Right renal cortex interstitium (tissue), 3 donors: ENCODE results near the gene KERA. TPM values are rescaled to one million over a fixed set of nuclear protein-coding genes. Genes with fewer than 3 reads are reported as not detected.

Experiments
- DNase-seq, 3 donors: peaks; one replicate each; pipeline ENCODE4 v3.0.0-alpha.2; 2013; ENCODE audit warnings: low read depth in 3 of 3, low spot score in 2 of 3
- polyA plus RNA-seq, 3 donors: library from polyadenylated mRNA; unstranded; fragments of 120-200 nt; gene quantifications; one replicate each; pipeline ENCODE4 v1.2.1, GENCODE V29; 2013; ENCODE audit not compliant: insufficient read length in 3 of 3

Gene KERA
- polyA plus RNA-seq, 3 donors = not detected

DNA sequence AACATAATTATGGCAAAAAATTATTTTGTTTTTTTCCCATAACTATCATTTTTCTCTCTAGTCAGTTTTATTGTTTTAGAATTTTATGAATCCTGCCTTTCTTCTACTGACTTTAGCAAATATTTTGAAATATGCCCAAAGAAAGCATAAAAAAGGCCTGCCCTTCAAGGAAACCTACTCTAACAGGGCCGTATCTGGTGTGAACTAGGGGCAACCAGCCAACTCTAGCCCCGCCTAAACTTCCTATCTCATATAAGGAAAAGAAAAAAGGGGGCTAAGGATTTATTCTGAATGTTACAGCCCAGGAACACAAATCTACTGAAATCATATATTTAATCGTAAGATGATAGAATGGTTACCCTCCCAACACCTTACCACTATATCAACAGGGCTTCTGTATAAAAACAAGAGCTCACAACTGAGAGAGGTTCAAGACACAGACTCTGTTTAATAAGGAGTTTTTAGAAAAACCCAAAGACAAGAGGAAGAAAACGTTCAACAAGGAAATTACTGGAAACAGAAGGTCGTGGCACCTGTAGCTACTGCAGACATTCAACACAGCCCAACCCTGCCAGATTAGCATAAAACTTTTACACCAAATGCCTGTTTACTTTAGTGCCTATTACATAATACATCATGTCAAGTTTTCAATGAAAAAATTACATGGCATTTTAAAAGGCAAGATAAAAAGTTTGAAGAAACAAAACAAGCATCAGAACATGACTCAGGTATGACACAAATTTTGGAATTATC lies 40.1 kb downstream of the KERA start:
- DNase-seq = no peak

DNA sequence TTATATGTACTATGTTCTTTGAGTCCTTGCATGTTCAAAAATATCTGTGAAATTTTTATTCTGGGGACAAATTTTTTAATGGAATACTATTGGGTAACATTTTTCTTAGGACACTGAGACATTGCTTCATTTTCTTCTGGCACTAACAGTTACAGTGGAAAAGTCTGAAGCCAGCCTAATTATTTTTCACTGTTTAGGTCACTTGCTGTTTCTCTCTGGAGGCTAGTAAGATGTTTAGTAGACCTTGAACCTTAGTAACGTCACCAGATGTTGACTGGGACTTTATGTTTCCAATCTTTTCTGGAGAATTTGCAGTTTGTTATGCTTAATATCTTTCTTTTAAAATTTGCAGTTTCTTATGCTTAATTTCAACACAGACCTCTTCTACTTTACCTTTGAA lies 40.8 kb downstream of the KERA start:
- DNase-seq = no peak

DNA sequence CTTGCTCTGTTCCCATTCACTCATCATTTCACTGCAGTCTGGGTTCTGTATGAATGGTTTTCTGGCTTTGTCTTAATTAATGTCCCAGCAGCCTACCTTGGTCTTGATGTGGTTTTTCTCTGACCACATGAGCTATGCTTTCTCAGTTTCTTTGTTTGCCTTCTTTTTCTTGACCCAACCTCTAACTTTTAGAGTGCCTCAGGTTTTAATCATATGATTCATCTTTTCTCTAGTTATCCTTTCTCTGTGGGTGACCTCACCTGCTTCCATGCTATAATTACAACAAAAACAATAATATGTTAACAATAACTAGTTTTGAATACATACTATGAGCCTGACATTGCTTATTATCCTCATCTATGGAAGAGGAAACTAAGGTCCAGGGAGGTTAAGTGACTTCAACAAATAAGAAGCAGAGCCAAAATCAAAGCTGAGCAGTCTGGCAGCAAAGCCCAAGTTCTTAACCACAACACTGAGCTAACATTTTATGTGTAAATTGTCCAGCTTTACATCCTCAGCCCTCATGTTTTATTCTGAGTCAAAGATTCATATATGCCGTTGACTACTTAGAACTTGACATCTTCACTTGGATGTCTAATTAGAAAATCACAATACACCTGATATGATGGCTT lies 48.4 kb downstream of the KERA start:
- DNase-seq = no peak

DNA sequence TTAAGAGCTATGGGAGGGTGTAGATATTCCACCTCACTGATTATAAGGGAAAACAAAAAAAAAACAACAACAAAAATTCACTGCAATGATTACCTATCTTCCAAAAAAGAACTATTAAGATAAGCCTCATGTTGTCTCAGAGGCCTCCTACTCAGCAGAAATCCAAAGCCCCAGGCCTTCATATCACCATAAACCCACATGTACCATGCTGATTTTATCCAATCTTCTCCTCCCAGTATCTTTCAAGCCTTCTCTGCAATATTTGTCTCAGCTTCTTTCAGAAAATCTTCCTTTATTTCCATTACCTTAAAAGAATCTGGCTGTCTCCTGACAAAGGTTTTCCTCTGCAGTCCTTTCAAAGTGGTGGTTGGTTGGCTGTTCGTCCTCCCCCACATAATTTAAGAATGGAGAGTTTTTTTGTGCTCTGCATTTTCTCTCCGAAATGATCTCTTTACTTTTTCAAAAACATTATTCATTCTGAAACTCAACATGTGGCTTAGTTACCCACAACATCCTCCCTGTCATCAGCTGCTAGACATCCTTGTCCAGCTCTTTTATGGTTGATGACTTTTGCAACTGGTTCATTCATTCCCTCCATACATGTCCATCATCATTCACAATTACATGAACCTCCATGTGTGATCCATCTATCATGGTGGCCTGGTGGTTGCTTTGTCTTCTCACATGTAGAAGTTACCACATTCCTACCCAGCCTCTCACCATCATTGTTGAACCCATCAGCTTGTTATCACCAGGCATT lies 50.1 kb downstream of the KERA start:
- DNase-seq = no peak

DNA sequence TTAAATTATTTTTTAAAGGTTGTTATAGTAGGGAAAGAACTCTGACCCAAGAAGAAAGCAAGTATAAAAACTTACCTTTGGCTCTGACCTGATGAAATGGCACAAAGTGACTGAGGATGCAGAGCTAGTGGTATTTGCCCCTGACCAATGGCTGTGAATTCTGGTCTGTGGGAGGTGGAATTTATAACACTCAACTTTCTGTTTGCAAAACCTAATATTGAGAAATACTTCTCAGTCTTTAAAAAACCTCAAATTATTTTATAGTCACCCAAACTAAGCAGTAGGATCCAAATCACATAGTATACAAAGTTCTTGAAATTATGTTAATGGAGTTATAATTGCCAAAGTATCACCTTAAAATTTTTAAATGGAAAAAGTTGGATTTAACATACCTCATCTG lies 53.0 kb downstream of the KERA start, which contains the start of gene EPYC:
Gene EPYC (minus strand): TSS at position 101 of the 400 bp plus-strand sequence. CDS start 2,407 bp downstream, outside the sequence.
- DNase-seq = no peak

DNA sequence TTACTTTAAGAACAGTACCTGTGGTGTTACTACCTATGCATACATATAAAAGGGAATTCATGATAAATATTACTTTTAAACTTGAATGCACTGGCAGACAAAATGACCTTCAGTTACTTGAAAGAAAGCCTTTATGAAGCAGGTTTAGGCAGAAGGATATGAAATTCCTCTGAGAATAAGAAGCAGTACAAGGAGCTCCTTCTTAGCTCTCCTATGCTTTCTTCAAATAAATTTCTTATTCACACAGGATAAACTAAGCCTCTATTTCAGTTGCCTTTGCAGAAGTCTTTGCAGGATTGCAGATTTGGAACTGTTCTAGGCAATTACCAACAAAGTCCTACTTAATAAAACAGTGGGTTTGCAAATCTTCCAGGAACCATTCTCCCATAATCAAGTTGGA lies 54.1 kb downstream of the KERA start:
- no peak for DNase-seq

DNA sequence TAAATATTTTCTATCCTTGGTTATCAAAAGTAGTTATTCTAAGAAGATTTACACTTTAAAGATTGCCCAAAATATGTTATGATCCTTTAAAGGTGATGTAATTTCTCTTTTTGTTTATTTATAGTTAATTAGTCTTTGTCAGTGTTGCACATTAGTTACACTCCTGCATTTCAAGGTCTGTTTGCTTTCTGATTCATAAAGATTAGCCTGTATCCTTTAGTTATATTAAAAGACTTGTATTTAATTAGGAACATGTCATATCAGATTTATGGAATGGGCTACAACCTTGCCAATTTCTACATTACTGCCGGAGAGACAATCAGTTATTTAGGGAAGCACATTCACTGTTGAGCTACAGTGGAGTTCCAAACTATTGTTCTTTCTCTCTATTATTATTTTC lies 56.5 kb downstream of the KERA start:
- no peak for DNase-seq

Other genes with a start within 250 kb of the KERA start
- not detected for gene CCER1, start 102.8 kb downstream of the KERA start, polyA plus RNA-seq
- not detected for gene EPYC, start 53.1 kb downstream of the KERA start, polyA plus RNA-seq
- gene LUM, start 53.5 kb upstream of the KERA start, polyA plus RNA-seq = 10 to 100 TPM; 23.7 to 56.3 (median 34.9) TPM
- 100 to 1,000 TPM; 516 to 589 (median 520) TPM for gene DCN, start 124.8 kb upstream of the KERA start, polyA plus RNA-seq